B cell (primary cell): ENCODE data around the gene RING1. TPM values are rescaled to one million over a fixed set of nuclear protein-coding genes. Genes with fewer than 3 reads are reported as not detected.

Source experiments
- ATAC-seq: fragments of 200-7000 bp; cut with Tn5 transposase; one replicate; pipeline ENCODE4 v1.10.0; 2021; ENCODE audit warnings: low read depth, mild to moderate bottlenecking, moderate number of reproducible peaks, moderate library complexity
- CTCF ChIA-PET: fragments of 350-600 bp; sonication (Branson Sonifier 250); formaldehyde crosslinking; loops from one replicate; lab custom pipeline; 2021; ENCODE audit warnings: antibody characterized with exemption, inconsistent platforms; lab: Charles Lee
- POLR2A ChIA-PET: fragments of 350-600 bp; sonication (Branson Sonifier 250); formaldehyde crosslinking; loops from one replicate; lab custom pipeline; 2021; ENCODE audit warnings: antibody characterized with exemption; lab: Charles Lee
- DNase-seq: peaks from one replicate; pipeline ENCODE4 v3.0.0; 2013
- H2AFZ ChIP-seq: 2 replicates; pipeline ENCODE4 v1.6.1; 2012; ENCODE audit warnings: mild to moderate bottlenecking, low read depth, low read length; ENCODE audit not compliant: insufficient read depth, poor library complexity, severe bottlenecking
- H3K27ac ChIP-seq, 2 donors: 1 replicate in 1 of 2; 2 replicates in 1 of 2; pipeline ENCODE4 v1.5.1; 2012 to 2013; ENCODE audit warnings: low read length in 2 of 2, mild to moderate bottlenecking in 2 of 2, moderate library complexity in 1 of 2
- H3K27me3 ChIP-seq, 4 experiments: fragments of 200-600 bp in 1 of 4; sonication (generic) in 1 of 4; replicated peaks in 1 of 4; 1 replicate in 2 of 4; 2 replicates in 2 of 4; pipeline versions ENCODE4 v1.6.1 to v1.7.0; 2013 to 2016; ENCODE audit warnings: low read length in 3 of 4, mild to moderate bottlenecking in 2 of 4, mixed read lengths in 1 of 4, moderate library complexity in 1 of 4; ENCODE audit not compliant: insufficient read depth in 4 of 4, control insufficient read depth in 3 of 4; ENCODE audit errors: control extremely low read depth in 1 of 4
- H3K36me3 ChIP-seq, 2 experiments: replicated peaks in 1 of 2; 1 replicate in 1 of 2; 2 replicates in 1 of 2; pipeline versions ENCODE4 v1.6.1 to v1.7.1; 2013; ENCODE audit warnings: low read length in 1 of 2; ENCODE audit not compliant: insufficient read depth in 2 of 2, control insufficient read depth in 1 of 2; ENCODE audit errors: control extremely low read depth in 1 of 2, extremely low read depth in 1 of 2
- H3K4me1 ChIP-seq, 2 donors: fragments of 200-600 bp in 1 of 2; sonication (generic) in 1 of 2; 1 replicate in 1 of 2; 2 replicates in 1 of 2; pipeline versions ENCODE4 v1.5.1 to v1.6.1; 2013 to 2017; ENCODE audit warnings: low read length in 2 of 2; ENCODE audit not compliant: control insufficient read depth in 2 of 2, insufficient read depth in 2 of 2
- H3K4me2 ChIP-seq: replicated peaks from 2 replicates; pipeline ENCODE3; 2012; ENCODE audit warnings: mild to moderate bottlenecking, low read depth, low read length; ENCODE audit not compliant: poor library complexity, severe bottlenecking
- H3K4me3 ChIP-seq, 5 experiments: fragments of 200-600 bp in 1 of 5; sonication (generic) in 1 of 5; 1 replicate in 3 of 5; 2 replicates in 2 of 5; pipeline versions ENCODE4 v1.5.1 to v1.7.0; 2011 to 2016; ENCODE audit warnings: low read length in 4 of 5, mild to moderate bottlenecking in 4 of 5, low read depth in 2 of 5, control low read depth in 1 of 5, moderate library complexity in 1 of 5; ENCODE audit not compliant: insufficient read depth in 1 of 5; ENCODE audit errors: control extremely low read depth in 1 of 5, extremely low read depth in 1 of 5
- H3K79me2 ChIP-seq: fragments of 200-600 bp; sonication (generic); one replicate; pipeline ENCODE4 v1.6.0; 2016; ENCODE audit warnings: low read length; ENCODE audit not compliant: control insufficient read depth, insufficient read depth
- H3K9ac ChIP-seq: fragments of 200-600 bp; sonication (generic); 2 replicates; pipeline ENCODE4 v1.6.1; 2017; ENCODE audit warnings: mild to moderate bottlenecking, low read length, moderate library complexity
- H3K9me3 ChIP-seq, 3 donors: one replicate each; pipeline versions ENCODE4 v1.6.1 to v1.7.1; 2013; ENCODE audit warnings: low read length in 2 of 3; ENCODE audit not compliant: control insufficient read depth in 2 of 3, insufficient read depth in 1 of 3; ENCODE audit errors: control extremely low read depth in 1 of 3
- H4K20me1 ChIP-seq: 2 replicates; pipeline ENCODE4 v1.6.0; 2012; ENCODE audit warnings: mild to moderate bottlenecking, low read length; ENCODE audit not compliant: insufficient read depth, control insufficient read depth, poor library complexity, severe bottlenecking
- H3K27ac Mint-ChIP-seq: one replicate; pipeline ENCODE4 v1.8.0; 2021; ENCODE audit warnings: mixed read lengths
- H3K27me3 Mint-ChIP-seq: one replicate; pipeline ENCODE4 v1.8.0; 2021; ENCODE audit warnings: mixed read lengths
- H3K4me1 Mint-ChIP-seq: one replicate; pipeline ENCODE4 v1.8.0; 2021; ENCODE audit warnings: mixed read lengths
- H3K4me3 Mint-ChIP-seq: one replicate; pipeline ENCODE4 v1.8.0; 2021; ENCODE audit warnings: mixed read lengths
- H3K9me3 Mint-ChIP-seq: one replicate; pipeline ENCODE4 v1.8.0; 2022; ENCODE audit warnings: mixed read lengths; ENCODE audit not compliant: insufficient read depth
- EZH2 ChIP-seq: IDR thresholded peaks from 2 replicates; pipeline ENCODE4 v1.6.1; 2012; ENCODE audit warnings: borderline replicate concordance, low read depth, mild to moderate bottlenecking, moderate library complexity, low read length; ENCODE audit not compliant: insufficient read depth, poor library complexity, severe bottlenecking
- WGBS: methylation state at CpG from one replicate; pipeline ENCODE4 v1.1.5; 2013; ENCODE audit warnings: missing lambda C conversion rate; ENCODE audit not compliant: insufficient coverage; 5-methylcytosine and 5-hydroxymethylcytosine counted together
- intact Hi-C: fragments of 100-400 bp; cut with micrococcal nuclease; formaldehyde crosslinking; loops from one replicate; pipeline ENCODE4 v1.10.0; 2022
- polyA plus RNA-seq: library from polyadenylated mRNA; depleted of rRNA; stranded (reverse); fragments of >200 nt; gene quantifications from 2 replicates; pipeline ENCODE4 v1.2.3, GENCODE V29; 2012
- total RNA-seq, 2 donors: library from RNA; stranded (reverse); fragments of 120-200 nt in 1 of 2; gene quantifications; 1 replicate in 1 of 2; 2 replicates in 1 of 2; pipeline versions ENCODE4 v1.2.3 to v1.2.4, GENCODE V29; 2013 to 2022
- TF ChIP-seq, protein P1 (sequence below): fragments of 200-600 bp; IDR thresholded peaks from one replicate; pipeline ENCODE4 v1.8.0; 2022; ENCODE audit warnings: antibody characterized with exemption, mild to moderate bottlenecking

RING1 gene
- total and polyA plus RNA-seq, 2 donors (not counting 1 experiment from before 2014, with no cell fraction given), result 37.1 to 44.2 TPM

GRCh38 chr6:33199687-33200218, 8.5 kb upstream of the RING1 start:
- peak overlapping the region; percentile 78 for H3K4me2 ChIP-seq
- peak overlapping the region; percentile 93 to 94 for H3K27ac ChIP-seq
- intact Hi-C loops, result loop anchor here (1.0 to 10.0 kb wide), 9 partner anchors 9 to 1225 kb away; partner anchors contain the start of genes AGPAT1, CUTA, DXO and PFDN6
- H3K9me3 Mint-ChIP-seq, result no peaks in the 10 kb centered on the region
- peaks cover 26 to 50% of the 10 kb centered on the region in 2 donors for H3K4me1 ChIP-seq
- no peaks in the 10 kb centered on the region for H3K9me3 ChIP-seq
- WGBS, result under 1% methylated on average over 14 of the region's 26 CpGs
- TF ChIP-seq, protein P1, sequence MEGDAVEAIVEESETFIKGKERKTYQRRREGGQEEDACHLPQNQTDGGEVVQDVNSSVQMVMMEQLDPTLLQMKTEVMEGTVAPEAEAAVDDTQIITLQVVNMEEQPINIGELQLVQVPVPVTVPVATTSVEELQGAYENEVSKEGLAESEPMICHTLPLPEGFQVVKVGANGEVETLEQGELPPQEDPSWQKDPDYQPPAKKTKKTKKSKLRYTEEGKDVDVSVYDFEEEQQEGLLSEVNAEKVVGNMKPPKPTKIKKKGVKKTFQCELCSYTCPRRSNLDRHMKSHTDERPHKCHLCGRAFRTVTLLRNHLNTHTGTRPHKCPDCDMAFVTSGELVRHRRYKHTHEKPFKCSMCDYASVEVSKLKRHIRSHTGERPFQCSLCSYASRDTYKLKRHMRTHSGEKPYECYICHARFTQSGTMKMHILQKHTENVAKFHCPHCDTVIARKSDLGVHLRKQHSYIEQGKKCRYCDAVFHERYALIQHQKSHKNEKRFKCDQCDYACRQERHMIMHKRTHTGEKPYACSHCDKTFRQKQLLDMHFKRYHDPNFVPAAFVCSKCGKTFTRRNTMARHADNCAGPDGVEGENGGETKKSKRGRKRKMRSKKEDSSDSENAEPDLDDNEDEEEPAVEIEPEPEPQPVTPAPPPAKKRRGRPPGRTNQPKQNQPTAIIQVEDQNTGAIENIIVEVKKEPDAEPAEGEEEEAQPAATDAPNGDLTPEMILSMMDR, result no peak
- no peak for TF ChIP-seq EZH2
- no peaks in the 10 kb centered on the region for H3K27me3 ChIP-seq
- POLR2A ChIA-PET, result interaction anchor here (0.6 to 1.5 kb wide), 11 partner anchors 8 to 370 kb away, joined by 3 to 13 read pairs (median 4); partner anchors contain the start of genes COL11A2, PHF1, RGL2 and RING1
- H3K36me3 ChIP-seq, result peaks cover 0 to 49% of the 10 kb centered on the region in 2 experiments
- H3K4me3 ChIP-seq, result peak overlapping the region; percentile 56 to 99 (median 92)
- H3K4me3 Mint-ChIP-seq, result peak overlapping the region; percentile 99
- H4K20me1 ChIP-seq, result peaks cover 25% of the 10 kb centered on the region
- no peaks in the 10 kb centered on the region for H3K27me3 Mint-ChIP-seq
- no peak for DNase-seq
- H3K9ac ChIP-seq, result peak overlapping the region; percentile 75
- ATAC-seq, result peak; percentile 8
- peak overlapping the region; percentile 79 for H2AFZ ChIP-seq
- peaks cover 65% of the 10 kb centered on the region for H3K4me1 Mint-ChIP-seq
- peak overlapping the region; percentile 90 for H3K27ac Mint-ChIP-seq
- H3K79me2 ChIP-seq, result peaks cover 55% of the 10 kb centered on the region
- CTCF ChIA-PET, result interaction anchor here (0.6 to 0.9 kb wide), 2 partner anchors 9 to 89 kb away, joined by 3 read pairs; partner anchors contain the start of genes RING1 and WDR46
